NCI-H226 (cell line): ENCODE data around the gene NRXN3.

Experiments
- DNase-seq: peaks from one replicate; pipeline ENCODE4 v3.0.0-alpha.2; 2015

NRXN3 gene

DNA sequence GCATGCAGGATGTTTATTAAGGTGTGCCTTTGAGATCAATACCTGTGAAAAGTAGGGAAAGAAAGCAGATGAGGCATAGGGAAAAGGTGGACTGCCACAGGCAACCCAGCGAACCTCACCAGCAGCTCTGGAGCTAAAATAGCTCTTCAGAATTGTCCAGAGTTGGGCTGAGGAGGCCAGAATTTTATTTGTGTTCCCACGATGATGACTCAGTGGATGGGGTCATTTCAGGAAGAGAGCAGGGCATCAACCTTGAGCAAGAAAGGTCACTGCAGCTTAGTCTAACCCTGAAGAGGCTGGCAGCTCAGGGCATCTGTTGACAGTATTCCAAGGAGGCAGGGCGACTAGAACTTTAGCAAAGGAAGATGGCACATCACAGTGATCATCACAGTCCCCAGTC, 1345.0 kb downstream of the NRXN3 start:
- peak; percentile 33 for DNase-seq

DNA sequence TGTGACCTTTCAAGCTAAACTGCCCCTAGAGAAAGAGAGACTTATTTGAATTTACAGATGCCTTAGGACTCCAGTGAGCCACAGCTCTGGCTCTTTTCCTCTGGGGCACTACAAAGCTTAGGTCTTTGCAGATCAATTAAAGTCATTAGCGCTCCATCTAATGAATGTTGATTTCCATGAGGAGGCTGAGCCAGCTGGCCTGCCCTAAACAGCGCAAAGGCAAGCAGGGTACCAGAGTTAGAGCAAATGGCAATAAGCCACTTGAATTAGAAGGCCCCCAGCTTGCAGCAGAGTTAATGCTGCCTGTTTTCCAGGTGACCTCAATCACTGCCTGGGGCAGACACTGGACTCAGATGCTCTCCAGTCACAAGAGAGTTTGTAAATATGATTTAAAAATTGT, 1345.8 kb downstream of the NRXN3 start:
- no peak for DNase-seq

DNA sequence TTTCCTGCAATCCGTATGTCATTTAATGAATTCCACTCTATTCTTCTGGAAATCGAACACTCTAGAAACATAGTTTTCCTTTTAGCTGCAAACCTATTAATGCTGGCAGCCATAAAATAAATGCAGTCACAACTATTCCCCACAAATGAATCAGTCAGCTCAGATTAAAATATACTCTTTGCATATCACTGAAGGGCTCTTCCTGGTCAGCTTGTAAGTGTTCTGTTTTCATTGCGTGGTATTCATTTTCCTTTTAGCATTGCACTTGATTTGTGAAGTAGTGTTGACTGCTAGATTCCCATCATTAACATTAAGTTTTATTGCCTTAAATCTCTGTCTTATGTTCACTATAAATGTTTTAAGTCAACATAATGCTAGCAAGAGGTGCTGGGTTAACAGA, 1355.2 kb downstream of the NRXN3 start:
- no peak for DNase-seq

DNA sequence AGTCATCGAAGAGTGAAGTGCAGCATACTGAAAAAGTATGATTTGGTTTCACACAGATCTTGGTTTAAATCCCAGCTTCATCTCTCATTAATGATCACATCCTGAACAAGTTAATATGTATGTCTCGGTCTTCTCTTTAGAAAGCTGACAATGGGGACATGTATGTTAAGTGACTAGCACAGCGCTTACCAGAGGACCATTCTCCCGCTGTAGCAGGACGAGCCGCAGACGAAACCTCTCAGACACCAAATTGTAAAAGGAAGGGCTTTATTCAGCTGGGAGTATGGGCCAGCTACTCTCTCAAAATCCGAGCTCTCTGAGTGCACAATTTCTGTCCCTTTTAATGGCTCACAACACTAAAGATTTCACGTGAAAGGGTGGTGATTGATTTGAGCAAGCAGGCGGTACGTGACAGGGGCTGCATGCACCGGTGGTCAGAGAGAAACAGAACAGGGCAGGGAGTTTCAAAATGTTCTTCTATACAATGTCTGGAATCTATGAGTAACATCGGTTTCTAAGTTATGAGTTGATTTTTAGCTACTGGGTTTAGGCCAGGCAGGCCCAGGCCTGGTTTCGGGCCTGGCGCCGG, 1358.7 kb downstream of the NRXN3 start:
- no peak for DNase-seq

DNA sequence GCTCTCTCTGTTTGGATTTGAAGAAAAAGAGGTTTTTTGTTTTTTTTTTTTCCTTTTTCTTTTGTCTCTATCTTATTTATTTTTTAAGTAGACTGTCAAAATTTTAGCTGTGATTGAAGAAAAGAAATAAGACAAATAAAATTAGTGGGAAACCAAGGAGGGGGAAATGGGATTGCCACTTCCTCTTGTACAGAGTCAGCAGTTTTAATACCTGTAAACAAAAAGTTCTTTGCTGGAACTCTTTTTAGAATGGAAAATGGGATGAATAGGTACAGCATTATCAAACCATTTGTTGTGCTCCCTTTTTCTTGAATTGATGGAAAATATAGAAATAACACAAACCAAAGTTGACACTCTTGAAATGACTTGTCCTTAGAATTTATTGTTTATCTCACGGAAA, 1360.4 kb downstream of the NRXN3 start:
- DNase-seq, result no peak

DNA sequence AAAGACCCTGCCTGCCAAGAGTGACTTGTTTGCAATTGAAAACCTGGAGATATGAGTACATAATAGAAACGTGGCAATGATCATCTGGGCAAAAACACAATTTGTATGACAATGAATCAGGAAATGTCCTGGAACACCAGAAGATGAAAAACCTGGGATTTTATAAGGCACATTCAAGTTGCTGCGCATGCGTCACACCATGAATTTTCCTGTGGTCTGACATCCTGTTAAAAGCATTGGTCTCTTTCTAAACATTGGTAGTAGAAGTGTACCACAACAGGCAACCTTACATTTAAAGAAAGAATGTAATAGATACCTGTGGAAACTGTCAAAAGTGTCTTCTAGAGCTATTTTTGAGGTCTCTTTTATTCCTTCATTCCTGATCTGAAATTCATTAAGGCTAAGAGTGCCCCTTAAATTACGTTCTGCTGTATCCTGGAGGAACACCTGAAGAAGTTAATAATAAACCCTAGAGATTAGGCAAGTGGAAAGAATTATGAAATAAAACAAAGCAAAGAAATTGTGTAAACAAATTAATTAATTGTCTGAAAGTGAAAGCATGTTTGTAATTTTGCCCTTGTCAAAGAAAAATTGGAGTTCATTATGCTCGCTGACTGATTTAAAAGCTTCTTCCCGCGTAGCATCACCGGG, 1364.7 kb downstream of the NRXN3 start:
- DNase-seq, result no peak

DNA sequence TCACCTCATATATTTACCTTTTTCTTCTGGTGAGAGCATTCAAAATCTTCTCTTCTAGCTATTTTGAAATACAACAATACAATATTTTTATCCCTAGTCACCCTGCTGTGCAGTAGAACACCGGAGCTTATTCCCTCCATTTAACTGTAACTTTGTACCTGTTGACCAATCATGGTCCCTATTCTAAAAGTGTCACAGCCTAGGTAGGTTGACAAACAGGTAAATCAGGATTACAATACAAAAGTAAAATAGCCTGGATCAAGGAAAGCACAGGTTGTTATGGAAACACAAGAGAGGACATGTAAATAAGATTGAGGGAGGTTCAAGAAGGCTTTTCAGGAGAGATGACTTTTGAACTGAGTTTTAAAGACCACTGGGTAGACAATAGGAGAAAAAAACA, 1370.2 kb downstream of the NRXN3 start:
- DNase-seq, result no peak

DNA sequence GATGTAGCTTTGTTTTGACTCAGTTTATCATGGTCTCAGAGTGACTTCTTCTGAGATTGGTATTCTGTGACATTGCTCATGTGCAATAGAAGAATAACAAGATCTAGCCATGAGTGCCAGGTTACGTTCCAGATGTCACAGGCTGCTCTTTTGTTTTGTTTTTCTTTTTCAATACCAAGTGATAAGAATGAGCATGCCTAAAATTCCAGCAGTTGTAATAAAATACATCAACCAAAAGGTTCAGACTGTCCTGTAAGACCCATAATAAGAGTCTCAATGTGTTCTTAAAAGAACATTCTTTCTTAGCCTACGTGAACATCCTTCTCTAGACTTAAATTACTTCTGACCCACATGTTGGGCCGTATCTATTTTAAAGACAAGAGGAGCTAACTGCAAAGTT, 1371.9 kb downstream of the NRXN3 start:
- DNase-seq, result no peak

DNA sequence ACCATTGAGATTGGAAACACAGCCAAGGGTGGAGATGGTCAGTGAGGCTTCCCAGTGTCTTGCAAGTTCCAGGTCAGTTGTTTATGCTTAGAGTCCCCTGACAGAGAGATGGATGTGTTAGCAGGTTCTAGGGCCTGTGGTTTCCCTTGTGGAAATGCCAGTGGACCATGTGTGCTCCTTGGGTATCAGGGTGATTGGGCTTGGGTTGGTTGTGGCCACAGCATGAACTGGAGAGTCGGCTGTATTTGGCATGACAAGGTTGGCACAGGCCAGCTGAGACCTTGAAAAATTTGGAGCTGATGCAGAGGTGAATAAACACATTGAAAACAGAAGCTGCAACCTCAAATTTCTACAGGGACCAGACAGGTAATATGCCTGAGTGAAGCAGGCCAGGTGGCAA, 1373.2 kb downstream of the NRXN3 start:
- DNase-seq, result no peak

DNA sequence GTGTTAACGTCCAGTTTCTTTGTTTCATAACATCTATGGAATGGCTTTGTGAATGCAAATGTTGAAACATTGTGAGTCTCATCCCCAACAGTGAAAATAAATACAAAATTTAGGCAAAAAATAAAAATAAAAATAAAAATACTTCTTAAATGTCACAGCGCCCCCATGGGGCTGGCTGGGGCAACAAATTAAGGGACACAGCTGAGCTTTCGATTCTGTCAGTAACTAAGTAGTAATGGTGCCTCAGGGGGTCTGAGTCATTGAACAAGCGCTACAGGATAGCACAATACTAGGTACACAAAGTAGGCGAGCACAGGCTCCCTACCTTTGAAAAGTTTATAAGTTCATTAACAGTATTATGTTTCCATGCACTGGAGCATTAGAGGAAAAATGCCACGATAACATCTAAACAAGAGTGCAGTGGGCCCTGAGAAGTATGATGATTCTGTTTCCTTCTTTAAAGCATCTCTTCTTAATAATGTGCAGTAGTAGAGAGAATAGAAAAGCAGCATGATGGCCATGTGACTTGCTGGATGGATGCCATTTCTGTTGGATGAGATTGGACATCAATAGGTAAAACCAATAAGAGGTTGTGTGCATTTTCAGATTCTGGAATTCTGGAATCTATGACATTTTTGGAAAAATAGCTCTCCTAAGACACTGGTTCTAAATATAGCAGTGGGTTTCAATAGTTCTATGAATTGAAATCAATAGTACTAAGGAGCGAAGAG, 1374.0 kb downstream of the NRXN3 start:
- no peak for DNase-seq

DNA sequence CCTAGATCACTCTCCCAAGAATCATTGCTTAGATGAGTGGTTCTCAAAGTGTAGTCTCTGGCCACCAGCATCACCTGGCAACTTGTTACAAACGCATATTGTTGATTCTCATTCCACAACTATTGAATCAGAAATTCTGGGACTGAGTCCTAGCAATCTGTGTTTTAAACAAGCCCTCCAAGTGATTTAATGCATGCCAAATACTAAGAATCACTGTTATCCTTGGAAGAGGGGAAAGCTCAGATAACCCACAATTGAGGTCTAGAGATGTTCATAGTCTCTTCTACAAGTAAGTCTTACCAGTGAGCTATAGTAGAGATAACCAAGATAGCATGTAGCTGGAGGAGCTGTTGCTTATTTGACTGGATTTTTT, 1374.5 kb downstream of the NRXN3 start:
- peak; percentile 87 for DNase-seq

DNA sequence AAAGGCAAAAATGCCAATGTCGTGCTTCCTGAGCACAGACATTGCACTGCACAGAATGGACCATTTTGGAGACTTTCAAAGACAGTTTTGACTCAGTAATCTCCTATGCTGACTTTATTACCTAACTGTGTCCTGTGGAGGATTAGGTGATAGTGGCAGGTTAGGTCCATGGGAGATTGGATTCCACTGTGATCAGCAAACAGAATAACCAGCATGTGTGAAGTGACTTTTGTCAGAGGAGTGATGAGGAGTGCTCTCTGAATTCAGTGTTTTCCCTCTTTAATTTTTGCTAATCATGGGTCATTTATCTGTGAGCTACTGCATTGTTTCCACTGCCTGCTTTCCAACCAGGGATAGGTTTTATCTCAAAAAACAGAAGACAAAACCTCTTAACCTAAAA, 1378.7 kb downstream of the NRXN3 start:
- no peak for DNase-seq

DNA sequence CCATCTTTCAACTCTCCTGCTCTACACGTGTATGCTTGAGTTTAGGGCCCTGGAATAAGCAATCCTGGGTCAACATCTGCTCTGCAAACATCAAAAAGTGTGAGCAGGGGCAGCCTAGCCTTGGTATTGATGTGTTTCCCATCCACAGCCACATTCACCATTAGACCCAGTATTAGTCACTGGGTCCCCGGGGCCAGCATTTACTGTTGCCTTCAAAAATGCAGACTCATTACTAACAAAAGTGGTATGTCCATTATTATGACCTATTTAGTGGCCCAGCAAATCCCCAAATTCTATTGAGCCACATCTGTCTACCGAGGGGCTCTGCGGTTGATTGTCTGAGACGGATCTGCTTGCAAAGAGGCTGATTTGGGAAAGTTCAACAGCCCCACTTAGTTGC, 1379.3 kb downstream of the NRXN3 start:
- no peak for DNase-seq

DNA sequence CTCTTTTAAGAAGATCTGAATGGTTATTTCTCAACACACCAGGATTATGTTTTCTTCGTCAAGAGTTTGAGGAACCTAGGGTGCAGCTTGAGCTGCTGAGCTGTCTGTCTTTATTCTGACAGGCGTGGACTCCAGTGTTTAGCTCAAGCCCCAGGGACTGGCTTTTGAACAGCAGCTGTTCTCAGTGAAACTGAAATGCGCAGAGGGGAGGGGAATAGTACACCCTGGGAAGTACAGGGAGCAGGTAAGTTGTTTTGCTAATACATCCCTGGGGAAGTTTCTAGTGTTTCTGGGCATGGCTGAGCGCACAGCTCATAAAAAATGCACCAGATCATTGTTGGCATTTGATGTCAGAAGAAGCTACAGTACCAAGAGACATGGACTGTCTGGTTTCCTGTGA, 1381.3 kb downstream of the NRXN3 start:
- DNase-seq, result no peak

DNA sequence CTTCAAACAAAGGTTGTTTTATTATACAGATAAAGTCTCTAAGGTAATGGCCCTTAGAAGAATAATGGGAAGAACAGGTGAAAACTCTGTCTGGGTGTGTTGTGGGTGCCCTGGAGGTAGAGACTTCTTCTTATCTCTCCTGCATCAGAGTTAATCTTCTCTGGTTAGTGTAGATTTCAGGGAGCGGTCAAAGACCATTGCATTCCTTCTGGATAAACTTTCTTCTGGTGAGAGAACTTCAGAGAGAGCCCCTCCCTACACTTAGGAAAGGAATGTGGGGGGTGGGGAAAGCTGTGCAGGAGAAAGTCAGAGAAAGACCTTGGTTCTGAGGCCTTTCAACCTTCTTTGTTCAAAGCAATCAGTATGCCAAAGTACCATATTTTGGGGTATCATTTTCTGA, 1382.6 kb downstream of the NRXN3 start:
- DNase-seq, result peak; percentile 45

DNA sequence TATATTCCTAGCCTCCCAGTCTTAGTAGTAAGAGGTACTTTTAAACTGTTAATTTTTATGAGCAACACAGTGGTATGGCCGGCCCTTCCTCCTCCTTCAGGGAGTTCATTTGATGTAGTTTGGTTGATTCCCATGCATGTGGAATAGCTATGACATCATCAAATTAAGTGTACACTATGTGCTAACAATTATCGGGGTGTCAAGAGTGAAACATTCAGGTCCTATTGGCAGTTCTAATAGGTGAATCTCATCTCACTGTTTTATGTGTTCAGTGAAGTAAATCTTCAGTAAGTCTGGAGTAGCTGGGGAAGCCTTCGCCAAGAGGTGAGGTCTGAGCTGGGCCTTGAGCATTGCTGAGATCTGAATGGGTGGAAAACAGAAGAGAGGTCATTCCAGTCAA, 1384.6 kb downstream of the NRXN3 start:
- no peak for DNase-seq

DNA sequence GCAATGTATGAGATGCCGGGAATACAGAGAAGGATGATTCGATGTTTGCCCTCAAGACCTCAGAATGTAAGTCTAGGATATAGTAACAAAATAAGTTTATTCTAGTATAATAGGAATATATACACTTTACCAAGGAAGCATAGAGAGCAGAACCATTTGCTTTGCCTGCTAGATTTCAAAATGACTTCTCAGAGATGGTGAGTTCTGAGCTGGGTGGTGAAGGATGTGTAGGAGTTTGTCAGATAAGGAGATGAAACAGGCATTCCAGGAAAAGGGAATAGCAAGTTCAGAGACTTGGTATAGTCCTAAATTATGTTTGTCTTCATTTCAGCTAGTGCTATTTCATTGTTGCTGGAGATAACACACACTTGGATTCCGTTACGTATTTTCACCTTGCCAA, 1385.3 kb downstream of the NRXN3 start:
- DNase-seq, result no peak

DNA sequence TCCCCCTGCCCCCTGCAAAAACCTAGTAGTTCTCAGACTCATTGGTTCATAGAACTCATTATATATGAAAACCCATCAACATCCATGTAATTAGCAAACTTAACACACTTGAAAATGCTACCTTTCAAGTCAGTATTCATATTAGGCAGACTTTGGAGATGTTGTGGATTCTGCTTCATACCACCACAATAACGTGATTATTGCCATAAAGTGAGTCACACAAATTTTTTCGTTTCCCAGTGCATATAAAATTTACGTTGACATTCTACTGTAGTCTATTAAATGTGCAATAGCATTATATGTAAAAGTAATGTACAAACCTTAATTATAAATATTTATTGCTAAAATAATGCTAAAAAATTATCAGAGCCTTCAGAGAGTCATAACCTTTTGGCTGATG, 1387.1 kb downstream of the NRXN3 start:
- no peak for DNase-seq

DNA sequence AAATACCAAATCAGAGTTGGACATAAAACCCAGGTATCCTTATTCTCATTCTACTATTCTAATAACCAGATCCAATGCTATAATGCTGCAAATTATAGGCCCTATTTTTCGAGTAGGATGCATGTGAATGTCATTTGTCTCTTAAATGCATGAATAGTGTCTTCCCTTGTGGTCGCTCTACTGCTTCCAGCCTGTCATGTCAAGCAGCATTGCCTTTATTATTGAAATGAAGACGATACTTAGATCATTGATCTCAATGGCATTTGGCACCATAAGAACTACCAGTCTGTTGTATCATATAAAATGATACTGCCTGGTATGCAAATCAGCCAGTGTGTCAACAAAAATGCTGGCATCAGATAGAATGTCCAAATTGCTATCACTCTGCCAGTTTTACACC, 1392.0 kb downstream of the NRXN3 start:
- no peak for DNase-seq

DNA sequence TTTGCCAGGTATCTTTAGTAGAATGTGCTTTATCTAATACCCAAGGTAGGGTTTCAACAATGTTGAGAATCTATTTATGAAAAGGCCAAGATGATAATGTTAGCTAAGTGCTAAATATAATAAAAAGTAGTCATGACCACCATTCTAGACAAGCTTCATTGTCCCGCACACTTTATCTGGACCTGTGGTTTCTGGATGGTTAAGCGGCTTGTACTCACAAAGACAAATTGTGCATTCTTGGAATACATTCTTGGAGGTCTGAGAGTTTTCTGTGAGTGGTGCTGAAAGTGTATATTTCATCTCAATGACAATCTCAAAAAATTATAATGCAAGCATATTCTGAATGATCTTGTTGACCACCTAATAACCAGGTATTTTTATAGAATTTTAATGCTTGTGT, 1394.2 kb downstream of the NRXN3 start:
- peak; percentile 59 for DNase-seq

DNA sequence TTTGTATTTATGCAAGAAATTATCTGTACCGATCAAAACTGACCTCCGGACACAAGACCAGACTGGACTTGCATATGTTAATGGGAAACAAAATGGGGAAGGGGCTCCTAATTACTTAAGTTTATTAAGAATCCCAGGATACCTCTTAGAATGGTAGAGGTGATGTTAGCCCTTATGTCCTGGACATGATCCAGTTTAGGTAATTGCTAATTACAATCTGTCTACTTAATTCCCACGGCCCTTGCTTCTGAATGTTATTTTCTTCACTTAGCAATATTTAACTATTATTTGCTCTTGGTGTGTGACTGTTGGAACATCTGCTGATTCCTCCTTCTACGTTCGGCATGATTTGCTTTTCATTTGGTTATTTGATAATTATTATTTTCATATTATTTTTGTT, 1397.1 kb downstream of the NRXN3 start:
- no peak for DNase-seq

DNA sequence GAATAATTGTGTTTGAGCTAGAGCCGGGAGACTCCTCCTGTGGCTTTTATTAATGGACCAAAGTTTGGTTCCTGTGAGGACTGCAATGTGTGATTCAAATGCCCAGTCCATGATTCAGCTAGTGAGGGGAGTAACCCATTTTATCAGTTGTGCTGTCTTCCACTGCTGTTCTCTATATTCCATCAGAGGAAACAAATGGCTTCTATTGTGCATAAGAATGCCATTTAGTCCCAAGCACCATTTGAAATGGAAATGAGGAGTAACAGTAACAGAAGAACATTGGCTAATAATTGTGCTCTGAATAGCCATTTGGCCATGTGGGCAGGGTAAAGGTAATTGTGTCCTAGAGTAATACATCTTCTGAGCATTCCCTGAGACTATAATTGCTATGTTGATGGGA, 1398.4 kb downstream of the NRXN3 start:
- peak; percentile 71 for DNase-seq

DNA sequence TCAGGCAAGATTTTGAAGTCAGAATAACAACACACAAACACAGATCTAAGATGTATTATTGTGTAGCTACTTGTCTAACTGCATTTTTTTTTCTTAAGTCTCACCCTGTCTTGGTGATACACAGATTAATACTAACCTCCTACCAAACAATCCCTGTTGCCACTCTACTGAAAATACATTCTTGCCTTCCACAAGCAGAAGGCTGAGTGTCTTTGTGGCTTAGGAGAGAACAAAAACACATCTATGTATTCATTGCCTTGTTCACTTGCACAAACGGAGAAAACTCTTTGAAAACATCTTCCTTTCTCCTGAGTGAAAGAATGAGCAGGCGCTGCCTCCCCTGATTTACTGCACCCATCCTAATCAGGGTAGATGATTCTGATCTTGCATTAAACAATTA, 1398.9 kb downstream of the NRXN3 start:
- no peak for DNase-seq

DNA sequence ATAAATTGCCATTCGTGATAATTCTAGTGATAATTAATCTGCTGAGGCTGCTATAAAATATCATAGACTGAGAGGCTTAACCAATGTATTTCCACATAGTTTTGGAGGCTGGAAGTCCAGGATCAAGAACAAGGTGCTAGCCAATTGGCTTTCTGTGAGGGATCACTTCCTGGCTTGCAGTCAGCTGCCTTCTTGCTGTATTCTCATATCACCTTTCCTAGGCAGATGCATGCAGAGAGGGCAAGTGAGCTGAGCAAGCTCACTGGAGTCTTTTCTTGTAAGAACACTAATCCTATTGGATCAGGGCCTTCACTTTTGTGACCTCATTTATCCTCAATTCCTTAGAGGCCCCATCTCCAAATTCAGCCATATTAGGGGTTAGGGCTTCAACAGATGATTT, 1400.5 kb downstream of the NRXN3 start:
- no peak for DNase-seq

DNA sequence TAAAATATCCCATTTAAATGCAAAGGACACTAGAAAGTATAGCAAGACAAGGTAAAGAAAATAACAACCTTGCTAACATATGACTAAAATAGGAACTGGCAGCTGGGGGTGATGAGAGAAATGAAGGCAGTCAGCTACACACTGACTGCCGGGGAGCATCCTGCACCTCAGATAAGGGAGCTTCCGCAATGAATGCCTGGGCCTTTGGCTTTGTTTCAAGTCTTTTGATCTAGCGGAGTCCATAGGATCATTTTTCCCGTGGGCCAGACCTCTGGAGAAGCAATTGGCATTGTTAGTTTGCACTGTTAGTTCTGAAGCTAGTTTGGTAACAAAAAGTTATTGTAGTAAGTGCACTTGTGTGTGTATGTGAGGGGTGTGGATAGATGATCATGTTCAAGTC, 1401.2 kb downstream of the NRXN3 start:
- DNase-seq, result peak; percentile 74
